ENCODE data around the gene GDNF.

GDNF gene

DNA sequence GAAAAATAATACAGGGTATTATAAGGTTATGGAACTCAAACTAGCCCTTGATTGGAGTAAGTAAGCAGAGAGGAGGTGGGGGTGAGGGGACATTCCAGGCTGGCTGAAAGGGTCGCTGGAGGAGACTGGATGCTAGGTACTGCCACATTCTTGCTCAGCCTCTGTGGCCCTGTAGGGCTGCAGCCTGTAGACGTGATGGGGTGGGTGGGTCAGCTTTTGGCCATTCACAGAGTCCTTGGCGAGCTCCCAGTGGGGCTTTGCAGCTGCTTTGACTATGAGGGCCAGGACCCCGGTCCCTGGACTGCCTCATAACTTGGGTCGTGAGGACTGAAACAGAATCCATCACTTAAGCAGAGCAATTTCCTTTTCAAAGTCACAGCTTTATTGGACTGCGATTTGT is 4.2 kb upstream of the GDNF start:
- DNase-seq, result no peak

DNA sequence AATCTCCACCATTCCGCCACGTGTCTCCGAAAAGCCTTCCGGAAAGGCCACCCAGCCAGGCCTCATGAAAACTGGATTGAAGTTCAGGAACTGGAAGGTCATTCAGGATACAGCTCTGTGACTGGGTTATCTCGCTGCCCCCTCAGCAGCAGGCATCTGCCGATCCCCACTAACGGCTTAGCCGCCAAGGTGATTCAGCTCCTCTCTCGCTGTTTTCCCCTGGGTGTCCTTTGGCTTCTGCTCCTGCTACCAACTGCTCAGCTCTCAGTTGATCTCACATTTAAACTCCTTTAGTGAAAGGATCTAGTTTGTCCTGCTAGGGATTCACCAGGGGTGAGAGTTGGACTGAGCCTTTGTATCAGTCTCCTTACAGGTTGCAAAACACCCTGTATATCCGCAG is 2.2 kb upstream of the GDNF start:
- no peak for DNase-seq

DNA sequence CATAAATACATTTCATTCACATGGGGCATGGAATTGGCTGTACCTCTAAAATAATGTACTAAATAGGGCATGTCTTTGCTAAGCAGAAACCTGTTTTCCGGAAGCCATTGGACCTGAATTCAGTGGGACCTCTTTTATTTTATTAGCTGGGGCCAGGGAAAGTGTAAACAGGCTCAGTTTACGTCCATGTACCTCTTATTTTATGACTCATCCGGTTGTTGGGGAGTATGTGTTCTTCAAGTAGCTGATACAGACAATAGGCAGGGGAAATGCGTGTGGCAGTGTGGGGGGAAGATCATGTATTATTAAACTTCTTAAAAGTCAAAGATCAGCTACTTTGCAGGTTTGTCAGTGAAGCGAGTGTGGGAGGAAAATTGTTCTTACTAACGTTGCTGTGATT is 1.4 kb upstream of the GDNF start:
- DNase-seq, result no peak

DNA sequence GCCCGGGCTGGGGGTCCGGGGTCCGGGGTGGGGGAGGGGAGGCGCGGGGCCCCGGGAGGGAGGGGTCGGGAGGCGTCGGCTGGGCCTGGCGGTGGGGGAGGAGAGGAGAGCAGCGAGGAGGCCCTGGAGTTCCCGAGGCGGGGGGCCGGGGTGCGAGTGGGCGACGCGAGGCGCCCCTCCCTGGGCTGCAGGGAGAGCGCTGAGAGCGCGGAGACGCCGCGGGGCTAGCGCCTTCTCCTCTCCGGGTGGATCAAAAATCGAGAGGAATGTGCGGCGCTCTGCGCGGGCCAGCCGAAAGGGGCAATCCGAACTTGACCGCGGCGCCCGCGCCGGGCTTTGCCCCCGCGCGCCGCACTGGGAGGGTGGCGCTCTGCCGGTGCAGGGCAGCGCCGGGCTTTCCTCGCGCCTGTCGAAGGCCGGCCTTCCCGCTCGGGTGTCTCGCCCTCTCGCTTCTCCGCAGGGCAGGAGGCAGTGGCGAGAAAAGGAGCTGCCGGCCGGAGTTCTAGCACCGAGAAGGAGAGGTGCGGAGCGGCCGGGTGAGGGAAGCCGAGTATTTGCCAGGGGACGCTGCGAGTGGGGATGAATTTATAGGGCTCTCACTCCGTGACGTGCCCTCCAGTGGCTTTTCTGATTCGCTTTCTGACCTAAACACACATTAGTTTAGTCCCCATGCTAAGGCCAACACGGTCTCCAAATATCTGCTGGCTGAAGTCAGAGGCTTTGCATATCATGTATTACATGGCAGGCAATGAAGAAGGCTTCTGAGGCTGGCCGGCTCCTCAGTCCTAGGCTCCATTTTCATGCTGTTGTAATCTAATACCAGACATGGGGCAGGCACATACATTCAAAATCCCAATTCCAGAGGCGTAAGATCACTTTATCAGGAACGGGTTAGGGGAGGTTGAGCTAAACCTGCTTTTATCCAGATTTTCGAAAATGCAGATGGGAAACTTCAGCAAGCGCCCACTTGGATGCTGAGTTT is 503 bp upstream of the GDNF start:
- no peak for DNase-seq

DNA sequence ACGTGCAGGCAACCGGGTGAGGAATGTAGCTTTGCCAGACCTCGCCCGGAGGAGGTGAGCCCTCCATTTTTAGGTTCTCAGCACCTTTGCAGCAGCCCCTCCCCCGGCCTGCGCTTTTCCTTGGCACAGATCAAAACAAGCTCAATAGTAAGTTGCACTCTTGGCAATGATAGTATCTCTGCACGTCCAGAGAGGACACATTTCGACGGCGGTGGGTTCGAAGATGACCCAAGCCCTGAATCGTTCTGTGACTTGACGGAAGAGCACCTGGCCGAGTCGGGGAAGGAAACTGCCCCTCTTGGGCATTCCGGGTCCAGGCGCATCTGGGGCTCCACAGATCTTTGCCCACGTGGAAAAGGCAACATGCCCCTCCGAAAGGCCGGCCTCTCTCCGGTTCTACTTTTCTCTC is 904 bp downstream of the GDNF start:
- no peak for DNase-seq

DNA sequence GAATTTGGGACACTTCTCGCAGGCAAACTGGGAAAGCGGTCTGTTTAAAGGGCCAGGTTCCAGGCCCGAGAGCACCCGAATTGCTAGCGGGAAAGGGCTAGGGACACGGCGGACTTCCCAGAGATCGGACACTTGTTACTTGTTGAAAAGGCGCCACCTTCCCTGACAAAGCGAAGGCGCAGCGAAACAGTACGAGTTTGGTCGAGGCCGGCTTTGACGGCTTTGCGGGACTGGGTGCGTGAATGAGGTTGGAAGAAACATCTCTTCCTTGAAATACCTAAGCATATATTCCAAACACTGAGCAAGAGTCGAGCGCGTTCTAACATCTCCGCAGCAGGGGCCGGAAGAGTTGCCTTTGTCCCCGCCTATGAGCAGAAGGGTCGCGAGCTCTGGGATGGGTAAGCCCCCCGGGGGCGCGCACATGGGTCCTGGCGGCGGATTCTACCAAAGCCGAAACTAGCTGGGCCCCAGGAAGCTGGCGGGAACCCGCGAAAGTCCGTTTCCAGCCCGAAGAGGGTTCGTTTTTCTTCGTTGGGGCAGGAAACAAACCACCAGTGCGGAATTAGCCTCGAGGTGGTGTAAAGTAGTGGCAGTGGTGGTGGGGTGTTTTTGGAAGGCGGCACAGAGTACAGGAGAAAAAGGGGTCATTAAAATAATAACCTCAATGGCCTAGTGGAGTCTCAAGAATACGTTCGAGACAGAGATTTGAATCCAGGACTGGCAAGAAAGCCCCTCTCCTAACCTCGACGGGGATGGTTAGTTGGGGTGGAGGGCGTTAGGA is 1.5 kb downstream of the GDNF start:
- no peak for DNase-seq

DNA sequence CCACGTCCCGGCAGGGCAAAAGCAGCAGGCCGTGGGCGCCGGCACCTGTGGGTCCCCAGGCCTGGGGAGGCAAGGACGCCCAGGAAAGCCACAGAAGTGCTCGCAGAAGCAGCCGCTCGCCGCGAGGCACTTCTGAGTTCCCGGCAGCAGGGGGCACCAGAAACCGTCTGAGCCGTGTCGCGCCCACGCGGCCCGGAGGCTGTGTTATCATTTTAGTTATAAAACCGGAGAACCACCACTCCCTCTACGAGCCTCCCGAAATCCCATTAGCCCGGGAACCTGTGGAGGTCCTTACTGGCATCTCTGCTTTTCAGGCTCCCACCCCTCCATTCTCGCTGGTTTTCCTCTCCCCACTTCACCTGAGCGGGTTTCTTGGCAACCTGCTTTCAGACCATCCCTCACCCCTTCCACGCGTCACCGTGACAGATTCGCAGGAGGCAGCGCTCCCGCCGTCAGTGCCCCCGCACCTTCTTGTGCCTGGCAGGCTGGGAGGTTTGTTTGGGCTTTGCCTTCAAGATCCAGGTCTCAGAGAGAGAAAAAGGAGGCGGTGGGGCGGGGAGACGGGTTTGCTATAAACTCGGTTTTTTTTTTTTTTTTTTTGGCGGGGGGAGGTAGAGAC is 2.3 kb downstream of the GDNF start:
- peak; percentile 33 for DNase-seq

DNA sequence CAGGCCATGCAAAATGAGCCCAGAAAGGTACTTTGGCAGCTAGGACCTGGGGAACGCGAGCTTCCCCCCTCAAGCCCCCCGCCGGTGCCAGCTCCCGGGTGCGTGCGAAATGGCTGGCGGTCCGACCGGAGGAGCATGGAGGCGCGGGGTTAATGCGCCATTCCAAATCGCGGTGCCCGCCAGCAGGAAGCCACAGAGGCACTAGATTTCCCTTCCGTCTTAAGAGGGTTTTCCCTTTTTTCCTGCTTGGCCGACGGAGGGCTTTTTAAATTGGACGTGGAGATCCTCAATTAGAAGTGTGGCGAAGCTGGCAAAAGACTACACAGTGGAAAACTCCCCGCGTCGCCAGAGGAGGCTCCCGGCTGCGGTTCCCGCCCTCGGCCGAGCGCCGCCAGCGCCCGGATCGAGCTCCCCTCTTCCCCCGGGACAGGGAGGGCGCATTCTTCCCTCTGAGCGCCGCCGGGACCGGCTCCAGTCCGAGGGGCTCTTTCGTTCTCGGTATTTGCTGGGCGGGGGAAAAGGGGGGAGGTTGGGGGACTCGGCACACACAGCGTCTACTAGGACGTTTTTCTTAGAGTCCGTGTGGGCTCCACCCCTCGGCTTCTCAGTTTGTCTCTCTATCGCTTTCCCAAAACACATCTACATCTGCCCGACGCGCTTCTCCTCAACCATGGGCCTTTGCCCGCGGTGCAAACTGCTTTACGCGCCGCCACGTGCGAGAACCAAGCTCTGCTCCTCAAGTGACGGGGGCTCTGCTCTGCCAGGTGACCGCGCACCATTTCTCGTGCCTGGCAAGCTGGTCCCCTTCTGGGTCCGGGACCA is 3.0 kb downstream of the GDNF start:
- DNase-seq, result no peak

DNA sequence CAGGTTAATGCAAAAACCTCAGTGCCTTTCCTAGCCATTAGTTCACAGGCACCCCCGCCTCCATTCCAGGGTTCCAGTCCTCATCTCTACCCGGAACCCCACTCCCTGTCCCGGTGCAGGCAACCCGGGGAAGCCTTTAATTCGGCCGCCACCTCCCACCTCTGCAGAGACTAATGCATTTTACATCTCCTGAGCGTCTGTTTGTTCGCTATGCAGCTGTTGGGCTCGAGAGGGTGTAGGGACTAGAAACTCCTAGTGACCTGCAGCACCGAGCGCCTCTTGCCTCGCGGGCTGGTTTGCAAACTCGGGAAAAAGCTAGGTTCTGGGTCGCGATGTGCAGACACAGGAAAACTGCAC is 3.6 kb downstream of the GDNF start:
- DNase-seq, result no peak

DNA sequence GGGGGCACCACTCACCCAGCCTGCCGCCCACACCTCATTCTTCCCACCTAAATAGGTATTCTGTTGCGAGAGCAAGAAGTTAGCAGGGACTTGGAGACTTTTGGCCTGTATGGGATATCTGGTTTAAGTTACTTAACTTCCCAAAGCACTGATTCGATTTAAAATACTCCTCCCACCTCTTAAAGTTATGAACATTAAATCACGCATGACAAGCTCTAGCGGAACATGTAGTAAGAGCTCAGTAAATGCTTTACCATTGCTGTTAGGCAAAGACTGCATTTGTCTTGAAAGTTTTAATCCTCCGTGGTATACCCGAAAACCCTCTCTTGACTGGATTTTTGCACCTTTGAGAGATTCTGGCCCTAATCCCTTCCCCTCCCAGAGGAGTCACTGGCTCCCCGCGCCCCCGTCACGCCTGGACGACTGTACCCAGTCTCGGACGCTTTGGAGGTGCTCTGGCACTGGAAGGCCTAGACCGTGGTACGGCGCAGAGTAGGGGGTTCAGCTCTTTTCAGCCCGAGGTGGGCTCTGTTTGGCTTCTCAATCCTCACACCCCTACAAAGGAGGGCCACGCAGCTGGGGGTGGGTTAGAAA is 4.4 kb downstream of the GDNF start:
- no peak for DNase-seq

DNA sequence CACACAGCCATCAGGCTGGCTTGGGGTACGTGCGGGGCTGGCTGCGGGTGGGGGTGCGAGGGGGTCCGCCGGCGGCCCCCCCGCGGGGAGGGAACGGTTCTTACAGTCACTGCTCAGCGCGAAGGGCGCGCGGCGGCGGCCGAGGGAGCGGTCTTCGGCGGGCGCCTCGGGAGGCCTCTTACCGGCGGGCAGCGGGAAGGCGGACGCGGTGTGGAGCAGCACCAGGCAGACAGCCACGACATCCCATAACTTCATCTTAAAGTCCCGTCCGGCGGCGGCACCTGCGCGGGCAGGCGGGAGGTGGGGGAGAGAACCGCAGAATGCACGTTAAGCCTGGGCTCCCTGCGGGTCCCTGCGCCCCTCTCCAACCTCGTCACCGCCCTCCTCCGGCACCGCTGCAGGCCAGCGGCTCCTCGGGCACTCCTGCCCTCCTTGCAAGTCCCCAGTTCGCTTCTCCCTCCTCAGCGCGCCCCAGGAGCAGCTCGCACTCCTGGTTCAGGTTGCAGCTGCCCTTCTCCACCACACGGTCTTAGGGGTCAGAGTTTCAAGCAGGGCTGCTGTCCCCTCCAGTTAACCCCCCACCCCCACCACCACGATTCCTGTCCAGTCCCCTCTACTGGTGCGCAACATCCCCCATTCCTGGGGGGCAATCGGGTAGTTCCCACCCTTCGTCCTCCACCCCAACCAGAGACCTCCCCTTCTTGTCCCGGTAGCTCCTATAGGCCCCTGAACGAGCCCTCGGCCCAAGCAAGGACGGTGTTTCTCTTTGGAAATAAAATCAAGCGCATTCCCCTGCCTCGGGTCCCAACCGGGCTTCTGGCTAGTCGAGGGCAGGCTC is 5.1 kb downstream of the GDNF start:
- DNase-seq, result no peak

DNA sequence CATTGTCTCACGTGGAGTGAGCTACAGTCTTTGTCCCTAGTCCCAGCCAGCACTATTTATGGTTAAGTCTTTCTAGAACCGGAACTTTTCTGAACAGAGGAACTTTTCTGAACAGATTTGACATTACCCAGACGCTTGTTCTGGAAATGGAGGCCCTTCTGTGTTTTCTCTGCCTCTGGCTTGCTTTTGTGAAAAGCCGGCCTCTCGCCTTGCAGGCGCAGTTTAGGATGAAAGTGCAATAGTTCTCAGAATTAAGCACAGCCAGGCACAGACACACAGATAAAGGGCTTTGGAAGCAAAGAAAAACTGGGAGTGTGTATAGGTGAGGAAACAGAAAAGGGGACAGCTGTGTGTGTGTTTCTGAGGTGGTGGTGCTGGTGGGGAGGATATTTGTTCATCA is 5.9 kb downstream of the GDNF start:
- DNase-seq, result no peak

DNA sequence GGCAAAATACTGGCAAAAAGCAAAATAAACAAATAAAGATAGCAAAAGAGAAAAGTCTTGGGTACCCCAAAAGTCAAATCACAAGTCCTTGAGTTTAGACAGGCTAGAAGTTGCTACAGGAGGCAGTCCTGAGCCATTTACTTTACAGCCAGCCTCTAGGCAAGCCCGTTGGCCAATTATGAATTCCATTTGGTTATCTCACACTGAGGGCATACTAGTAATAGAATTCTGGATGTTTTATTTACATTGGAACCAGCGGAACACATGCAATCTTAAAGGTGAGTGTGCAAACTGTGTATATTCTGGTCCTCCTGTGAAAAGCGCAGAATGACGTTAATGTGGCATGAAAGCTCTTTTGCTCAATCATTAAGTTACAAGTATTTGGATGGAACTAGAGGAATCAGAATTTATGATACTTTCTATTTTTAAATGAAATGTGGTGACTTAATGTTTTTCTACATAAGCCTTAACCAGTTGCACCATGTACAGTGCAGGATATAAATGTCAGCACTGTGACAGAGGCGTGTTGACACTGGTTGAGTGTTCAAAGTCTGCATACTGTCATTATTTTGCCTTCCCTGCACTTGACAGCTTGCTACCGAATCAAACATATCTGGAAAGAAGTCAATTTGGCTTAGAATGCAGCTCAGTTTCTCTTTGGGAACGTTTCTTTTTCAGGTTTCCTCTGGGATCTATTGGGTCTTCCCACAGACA is 7.9 kb downstream of the GDNF start:
- no peak for DNase-seq

DNA sequence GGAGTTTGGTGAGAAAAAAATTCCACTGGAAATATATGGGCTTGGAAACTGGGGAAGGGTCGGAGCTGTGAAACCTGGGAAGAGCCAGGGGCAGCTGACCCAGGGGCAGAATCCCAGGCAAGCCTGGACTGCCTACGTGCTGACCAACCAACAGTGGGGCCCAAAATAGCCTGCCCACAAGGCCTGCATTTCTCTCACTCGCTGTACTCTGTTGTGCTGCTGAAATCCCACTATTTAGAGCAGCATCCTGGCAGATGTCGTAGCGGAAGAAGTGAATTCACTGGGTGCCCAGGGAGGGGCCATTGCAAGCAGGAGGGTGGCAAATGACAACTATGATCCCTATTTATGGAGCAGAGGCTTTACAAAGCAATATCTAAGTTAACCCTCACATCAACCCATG is 9.5 kb downstream of the GDNF start:
- no peak for DNase-seq

DNA sequence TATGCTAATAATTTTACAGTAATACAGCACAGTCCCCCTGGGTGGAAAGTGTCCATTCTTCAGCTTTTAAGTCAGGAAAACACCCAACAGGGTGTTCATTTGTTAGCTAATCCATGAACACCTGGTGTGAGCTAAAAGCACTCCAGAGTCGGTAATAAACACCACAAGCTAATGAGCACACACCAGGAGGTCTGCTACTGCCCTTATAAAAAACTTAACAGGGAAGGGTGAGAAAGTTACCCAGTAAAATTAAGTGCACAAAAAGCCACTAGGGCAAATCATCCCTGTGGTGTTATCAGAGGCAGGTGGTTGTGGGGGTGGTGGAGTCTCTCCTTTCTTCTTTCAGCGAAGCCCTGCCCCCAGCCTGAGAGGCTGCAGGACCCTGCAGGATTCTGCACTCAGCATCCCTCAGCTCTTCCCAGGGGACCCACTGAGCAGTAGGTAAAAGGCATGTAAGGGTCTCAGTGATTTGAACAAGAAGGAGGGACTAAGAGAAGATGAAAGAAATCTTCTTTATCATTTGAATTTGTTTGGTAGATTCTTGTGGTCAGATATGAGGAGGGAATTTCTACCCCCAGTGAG is 14.4 kb downstream of the GDNF start:
- no peak for DNase-seq

DNA sequence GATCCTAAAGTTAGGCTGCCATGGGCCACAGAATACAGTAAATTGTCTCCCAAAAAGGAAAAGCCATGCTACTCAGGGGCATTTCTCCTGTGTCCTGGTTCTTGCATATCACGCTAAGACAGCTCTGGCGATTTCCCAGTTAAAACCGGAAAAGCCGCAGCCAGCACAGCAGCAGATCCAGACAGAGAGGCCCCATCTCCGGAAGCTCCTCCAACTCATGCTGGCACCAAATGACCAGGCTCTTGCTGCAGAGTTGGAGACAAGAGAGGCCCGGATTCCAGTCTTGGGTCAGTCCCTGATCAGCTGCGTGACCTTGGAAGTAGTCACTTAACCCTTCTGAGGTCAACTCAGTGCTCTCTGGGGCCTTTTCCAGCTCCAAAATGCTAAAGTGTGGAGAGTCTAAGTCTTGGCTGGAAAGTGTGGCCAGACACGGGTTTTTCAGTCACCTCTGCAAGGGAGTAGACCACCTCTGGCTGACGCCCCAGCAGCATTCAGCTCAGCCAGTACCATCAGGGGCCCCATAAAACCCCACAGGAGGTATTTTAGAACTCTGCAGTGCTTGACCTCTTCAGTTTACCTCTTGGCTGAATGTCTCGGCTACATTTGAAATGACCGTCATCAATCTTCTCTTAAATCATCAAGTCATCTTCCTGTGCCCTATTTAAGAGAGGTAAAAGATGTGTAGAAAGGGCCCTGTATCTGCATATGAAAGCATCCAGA is 16.2 kb downstream of the GDNF start:
- DNase-seq, result no peak

DNA sequence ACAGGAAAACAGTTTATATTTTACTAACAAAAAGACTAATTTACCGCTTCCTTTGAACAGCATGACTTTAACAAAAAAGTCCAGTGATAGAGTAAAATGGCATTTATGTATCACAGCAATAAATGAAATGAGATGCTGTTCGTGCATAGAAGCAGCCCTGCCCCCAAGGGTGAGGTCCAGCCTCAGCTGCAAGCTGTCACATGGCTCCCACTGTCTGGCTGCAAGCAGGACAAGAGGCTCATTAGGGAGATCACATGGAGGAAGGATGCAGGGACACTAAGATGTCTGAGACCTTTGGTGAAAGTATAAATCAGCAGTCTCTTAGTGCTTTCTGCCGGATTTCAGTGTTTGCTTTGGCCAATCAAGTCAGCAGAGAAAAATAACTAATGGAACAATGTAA is 23.0 kb downstream of the GDNF start:
- no peak for DNase-seq

DNA sequence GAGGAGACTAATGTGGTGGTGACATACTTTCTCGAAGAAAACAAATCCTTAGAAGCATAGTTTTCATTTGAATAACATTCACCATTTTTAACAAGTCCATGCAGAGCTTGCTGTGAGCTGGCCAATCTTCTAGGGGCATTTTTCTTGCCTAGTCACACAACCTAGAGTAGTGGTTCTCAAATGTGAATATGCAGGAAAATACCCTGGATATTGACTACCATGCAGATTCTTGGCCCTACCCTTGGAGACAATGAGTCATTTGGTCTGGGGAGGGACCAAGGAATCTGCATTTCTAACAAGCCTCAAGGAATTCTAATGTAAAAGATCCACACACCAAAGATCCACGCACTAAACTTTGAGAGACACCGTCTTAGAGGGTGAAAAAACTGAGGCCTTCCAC is 23.5 kb downstream of the GDNF start:
- DNase-seq, result no peak

DNA sequence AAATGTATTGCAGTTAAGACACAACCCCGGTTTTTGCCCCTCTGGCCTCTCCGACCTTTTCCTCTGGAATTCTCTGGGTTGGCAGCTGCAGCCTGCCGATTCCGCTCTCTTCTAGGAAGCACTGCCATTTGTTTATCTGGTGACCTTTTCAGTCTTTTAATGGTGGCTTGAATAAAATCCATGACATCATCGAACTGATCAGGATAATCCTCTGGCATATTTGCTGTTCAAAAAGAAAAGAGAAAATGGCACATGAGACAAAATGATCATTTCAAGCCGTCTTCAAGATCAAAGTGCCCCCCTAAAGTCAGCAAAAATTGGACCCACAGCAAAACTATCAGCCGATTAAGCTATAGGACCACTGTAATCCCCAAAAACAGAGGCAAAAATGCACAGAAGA is 23.9 kb downstream of the GDNF start:
- DNase-seq, result no peak

DNA sequence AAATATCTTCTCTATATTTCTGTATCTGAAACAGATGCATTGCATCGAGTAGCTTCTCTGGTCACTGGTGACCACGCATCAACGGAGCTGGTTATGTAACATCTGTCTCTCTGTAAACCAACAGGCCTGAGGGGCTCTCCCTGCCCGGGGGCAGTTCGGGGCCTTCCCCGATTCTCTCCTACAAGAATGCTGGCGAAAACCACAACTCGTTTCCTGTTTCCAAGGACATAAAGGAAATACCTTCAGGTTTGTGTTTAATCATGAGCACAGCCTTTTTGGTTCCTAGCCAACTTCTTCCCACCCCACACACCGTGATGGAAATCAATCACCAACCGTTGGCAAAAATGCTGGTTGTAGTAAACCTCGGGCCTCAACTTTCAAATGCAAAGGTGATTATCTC is 25.1 kb downstream of the GDNF start:
- DNase-seq, result no peak
